GM12875 (cell line): Measurements from ENCODE around the gene ZMAT2.
"Not testable (repeated sequence)": the region's sequence is repeated elsewhere in the genome, so short reads cannot be mapped to it uniquely, and the experiment has no call there.

Source experiments
- H3K4me3 ChIP-seq: one replicate; pipeline ENCODE4 v1.5.1; 2011; ENCODE audit warnings: low read depth, low read length, control low read depth
- TF ChIP-seq, protein P1 (sequence below): IDR thresholded peaks from 2 replicates; pipeline ENCODE4 v1.5.1; 2011; ENCODE audit warnings: low read depth, mild to moderate bottlenecking, control low read depth, inconsistent platforms, low read length, moderate library complexity, borderline replicate concordance; ENCODE audit not compliant: insufficient read depth

The ZMAT2 gene

DNA sequence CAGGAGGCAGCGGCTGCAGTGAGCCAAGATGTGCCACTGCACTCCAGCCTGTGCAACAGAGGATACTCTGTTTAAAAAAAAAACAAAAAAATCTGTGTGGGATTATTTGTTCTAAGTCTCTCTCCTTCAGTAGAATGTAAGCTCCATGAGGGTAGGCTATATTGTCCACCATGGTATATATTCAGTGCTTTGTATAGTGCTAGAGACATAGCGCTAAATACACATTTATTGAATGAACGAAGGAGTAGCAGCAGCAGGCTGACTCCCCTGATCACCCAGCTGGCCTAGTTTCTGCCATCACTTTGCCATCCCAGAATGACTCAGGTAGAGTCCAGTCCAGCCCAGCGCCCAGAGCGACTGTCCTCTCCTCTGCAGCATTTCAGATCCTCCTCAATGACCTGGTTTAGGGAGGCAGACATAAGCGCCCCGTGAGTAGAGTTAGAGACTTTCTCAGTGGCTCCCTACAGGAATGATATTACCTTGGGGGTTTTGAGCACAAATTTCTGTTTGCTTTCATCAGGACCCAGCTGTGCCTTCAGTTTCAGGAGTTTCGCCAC is 9.8 kb upstream of the ZMAT2 start:
- TF ChIP-seq, protein P1, sequence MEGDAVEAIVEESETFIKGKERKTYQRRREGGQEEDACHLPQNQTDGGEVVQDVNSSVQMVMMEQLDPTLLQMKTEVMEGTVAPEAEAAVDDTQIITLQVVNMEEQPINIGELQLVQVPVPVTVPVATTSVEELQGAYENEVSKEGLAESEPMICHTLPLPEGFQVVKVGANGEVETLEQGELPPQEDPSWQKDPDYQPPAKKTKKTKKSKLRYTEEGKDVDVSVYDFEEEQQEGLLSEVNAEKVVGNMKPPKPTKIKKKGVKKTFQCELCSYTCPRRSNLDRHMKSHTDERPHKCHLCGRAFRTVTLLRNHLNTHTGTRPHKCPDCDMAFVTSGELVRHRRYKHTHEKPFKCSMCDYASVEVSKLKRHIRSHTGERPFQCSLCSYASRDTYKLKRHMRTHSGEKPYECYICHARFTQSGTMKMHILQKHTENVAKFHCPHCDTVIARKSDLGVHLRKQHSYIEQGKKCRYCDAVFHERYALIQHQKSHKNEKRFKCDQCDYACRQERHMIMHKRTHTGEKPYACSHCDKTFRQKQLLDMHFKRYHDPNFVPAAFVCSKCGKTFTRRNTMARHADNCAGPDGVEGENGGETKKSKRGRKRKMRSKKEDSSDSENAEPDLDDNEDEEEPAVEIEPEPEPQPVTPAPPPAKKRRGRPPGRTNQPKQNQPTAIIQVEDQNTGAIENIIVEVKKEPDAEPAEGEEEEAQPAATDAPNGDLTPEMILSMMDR, result no peak
- peak overlapping the region; percentile 99 for H3K4me3 ChIP-seq

DNA sequence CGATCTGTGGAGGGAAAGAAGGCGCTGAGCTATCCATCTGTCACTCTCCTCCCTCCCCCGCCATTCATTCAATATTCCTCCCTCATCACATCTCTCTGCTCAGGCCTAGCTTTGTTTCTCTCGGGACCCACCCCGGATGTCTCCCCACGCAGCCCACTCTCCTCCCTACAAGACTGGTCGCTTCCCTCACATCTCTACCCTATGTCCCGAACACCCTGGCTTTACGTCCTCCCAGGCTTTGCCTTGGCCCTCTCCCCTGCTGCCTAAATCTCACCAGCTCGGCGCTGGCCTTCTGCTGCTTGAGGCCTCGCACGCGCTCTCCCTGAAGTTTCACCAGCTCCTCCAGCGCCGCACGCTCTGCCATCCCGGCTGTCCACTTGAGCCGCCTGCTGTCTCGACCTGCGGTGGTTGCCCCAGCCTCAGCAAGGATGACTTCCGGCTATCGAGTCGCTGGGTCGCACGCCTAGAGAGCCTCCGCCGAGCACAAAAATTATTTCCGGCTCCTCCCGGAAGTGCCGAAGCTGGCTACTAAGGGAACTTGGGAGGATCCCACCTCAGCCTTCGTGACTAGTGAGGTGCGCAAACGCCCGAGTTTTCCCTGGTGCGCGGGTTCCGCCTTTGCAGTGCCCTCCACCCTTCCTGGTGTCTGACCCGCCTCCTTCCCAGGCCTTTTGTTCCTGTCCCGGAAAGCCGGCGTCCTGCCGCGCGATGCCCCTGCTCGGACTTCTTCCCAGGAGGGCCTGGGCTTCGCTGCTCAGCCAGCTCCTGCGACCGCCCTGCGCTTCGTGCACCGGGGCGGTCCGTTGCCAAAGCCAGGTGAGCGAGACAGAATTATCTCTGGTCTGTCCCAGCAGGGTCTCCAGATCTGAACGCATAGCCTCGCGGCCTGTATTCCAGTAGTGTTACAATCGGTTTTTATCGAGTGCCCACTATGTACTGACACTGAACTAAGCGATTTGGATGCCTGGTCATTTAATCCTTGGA is 9.0 kb upstream of the ZMAT2 start, which contains the start of the genes HARS1 and HARS2:
Gene HARS1, minus strand, starts transcription at position 430 of the 984 bp plus-strand sequence. Its CDS starts 66 bp downstream, at position 364.
Gene HARS2, plus strand, starts transcription at position 515 of the 984 bp plus-strand sequence. Its CDS starts 194 bp downstream, at position 709.
- peak within 1 kb of the TSS; percentile 99 for H3K4me3 ChIP-seq
- TF ChIP-seq, protein P1, result no peak

DNA sequence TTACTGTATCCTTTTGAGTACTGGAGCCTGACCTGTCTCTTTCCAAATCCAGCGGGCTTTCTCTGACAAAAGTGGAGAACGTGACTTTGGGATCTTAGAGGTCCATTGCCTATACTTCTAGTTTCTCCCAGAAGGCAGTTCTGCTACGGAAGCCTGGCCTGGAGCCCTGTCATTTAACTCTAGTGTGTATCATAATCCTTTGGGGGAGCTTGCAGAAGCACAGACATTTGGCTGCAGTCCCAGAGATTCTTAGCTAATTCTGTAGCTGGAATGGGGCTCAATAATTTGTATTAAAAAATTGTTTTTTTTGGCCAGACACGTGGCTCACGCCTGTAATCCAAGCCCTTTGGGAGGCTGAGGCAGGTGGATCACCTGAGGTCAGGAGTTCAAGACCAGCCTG is 6.0 kb upstream of the ZMAT2 start:
- TF ChIP-seq, protein P1, result no peak

DNA sequence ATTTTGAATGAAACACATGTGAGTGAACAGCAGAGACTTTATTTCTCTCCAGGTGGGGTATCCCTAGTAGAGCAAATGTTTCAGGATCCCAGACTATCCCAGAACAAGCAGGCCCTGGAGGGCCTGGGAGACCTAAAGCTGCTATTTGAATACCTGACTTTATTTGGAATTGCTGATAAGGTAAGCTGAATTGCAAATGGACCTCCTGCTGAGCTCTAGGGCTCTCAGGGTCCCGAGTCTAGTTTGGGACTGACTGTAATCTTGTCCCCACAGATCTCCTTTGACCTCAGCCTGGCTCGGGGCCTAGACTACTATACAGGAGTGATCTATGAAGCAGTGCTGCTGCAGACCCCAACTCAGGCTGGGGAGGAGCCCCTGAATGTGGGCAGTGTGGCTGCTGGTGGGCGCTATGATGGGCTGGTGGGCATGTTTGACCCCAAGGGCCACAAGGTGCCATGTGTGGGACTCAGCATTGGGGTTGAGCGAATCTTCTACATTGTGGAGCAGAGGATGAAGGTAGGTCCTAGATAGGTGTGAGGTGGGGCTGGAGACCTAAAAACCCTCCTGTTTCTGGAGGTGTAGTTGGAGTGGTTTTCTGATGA is 3.3 kb upstream of the ZMAT2 start:
- H3K4me3 ChIP-seq, result no peak overlapping the region
- TF ChIP-seq, protein P1, result no peak

More for the DNA sequence above, 6.0 kb upstream of the ZMAT2 start:
- H3K4me3 ChIP-seq, result no peak overlapping the region

DNA sequence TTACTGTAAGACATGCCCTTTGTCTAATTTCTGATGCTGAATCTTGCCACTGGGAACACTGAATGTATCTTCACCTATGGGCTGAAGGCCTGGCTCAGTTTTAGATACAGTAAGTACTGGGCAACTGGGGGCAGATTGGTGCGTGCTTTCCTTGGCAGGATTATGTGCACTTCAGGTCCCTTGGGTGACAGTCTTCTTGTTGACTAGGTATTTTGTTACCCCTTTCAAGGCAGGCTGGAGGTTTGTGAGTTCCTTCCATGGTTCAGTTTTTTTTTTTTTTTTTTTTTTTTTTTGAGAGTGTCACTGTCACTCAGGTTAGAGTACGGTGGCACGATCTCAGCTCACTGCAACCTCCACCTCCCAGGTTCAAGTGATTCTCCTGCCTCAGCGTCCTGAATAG is 7.6 kb downstream of the ZMAT2 start:
- TF ChIP-seq, protein P1, result no peak
- no peak overlapping the region for H3K4me3 ChIP-seq

DNA sequence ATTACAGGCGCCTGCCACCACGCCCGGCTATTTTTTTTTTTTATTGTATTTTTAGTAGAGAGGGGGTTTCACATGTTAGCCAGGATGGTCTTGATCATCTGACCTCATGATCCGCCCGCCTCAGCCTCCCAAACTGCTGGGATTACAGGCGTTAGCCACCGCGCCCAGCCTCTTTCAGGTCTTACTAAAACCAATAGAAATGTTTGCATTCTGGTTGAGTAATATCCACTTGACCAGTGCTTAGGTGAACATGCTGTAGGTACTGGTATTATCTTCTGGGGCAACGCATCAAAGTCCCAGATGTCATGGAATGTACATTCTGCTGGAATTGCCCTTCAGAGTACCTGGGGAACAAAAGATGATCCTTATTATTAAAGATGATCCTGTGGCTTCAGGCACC is 8.5 kb downstream of the ZMAT2 start:
- not testable (repeated sequence) for H3K4me3 ChIP-seq

DNA sequence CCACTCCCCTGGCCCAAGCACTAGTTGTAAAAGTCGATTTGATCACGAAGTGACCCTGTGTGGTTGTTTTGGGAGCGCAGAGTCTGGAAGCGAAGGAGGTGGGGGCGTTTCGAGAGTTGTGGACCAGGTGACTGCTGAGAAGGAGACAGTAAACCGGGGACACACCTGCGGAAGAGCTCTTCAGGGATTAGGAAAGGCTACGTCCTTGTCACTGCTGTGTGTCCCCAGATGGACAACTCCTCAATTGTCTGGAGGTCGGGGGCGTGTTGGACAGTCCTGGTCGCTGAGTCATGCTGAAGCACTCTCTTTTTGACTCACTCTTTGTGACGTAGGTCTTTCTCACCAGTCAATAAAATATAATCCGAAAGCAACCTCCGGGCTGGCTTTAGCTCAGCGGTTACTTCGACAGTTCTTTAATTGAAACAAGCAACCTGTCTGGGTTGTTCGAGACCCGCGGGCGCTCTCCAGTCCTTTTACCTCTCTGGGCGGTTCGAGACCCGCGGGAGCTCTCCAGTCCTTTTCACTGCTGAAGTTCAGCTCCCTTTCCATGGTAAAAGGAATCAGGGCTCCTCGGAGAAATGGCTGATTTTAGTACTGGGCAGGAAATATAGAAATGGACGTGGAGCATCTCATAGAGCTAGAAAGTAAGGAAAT is 10.8 kb downstream of the ZMAT2 start:
- peak overlapping the region; percentile 75 for H3K4me3 ChIP-seq
- TF ChIP-seq, protein P1, result no peak
